NCI-H526 (cell line): ENCODE measurements around the gene EDC4.
"Not testable (repeated sequence)": the region's sequence is repeated elsewhere in the genome, so short reads cannot be mapped to it uniquely, and the experiment has no call there.

ENCODE experiments used
- DNase-seq, 2 experiments: peaks; one replicate each; lab custom pipeline; 2025; lab: John Stamatoyannopoulos, UW

The EDC4 gene, protein sequence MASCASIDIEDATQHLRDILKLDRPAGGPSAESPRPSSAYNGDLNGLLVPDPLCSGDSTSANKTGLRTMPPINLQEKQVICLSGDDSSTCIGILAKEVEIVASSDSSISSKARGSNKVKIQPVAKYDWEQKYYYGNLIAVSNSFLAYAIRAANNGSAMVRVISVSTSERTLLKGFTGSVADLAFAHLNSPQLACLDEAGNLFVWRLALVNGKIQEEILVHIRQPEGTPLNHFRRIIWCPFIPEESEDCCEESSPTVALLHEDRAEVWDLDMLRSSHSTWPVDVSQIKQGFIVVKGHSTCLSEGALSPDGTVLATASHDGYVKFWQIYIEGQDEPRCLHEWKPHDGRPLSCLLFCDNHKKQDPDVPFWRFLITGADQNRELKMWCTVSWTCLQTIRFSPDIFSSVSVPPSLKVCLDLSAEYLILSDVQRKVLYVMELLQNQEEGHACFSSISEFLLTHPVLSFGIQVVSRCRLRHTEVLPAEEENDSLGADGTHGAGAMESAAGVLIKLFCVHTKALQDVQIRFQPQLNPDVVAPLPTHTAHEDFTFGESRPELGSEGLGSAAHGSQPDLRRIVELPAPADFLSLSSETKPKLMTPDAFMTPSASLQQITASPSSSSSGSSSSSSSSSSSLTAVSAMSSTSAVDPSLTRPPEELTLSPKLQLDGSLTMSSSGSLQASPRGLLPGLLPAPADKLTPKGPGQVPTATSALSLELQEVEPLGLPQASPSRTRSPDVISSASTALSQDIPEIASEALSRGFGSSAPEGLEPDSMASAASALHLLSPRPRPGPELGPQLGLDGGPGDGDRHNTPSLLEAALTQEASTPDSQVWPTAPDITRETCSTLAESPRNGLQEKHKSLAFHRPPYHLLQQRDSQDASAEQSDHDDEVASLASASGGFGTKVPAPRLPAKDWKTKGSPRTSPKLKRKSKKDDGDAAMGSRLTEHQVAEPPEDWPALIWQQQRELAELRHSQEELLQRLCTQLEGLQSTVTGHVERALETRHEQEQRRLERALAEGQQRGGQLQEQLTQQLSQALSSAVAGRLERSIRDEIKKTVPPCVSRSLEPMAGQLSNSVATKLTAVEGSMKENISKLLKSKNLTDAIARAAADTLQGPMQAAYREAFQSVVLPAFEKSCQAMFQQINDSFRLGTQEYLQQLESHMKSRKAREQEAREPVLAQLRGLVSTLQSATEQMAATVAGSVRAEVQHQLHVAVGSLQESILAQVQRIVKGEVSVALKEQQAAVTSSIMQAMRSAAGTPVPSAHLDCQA (N-terminal part only)

DNA sequence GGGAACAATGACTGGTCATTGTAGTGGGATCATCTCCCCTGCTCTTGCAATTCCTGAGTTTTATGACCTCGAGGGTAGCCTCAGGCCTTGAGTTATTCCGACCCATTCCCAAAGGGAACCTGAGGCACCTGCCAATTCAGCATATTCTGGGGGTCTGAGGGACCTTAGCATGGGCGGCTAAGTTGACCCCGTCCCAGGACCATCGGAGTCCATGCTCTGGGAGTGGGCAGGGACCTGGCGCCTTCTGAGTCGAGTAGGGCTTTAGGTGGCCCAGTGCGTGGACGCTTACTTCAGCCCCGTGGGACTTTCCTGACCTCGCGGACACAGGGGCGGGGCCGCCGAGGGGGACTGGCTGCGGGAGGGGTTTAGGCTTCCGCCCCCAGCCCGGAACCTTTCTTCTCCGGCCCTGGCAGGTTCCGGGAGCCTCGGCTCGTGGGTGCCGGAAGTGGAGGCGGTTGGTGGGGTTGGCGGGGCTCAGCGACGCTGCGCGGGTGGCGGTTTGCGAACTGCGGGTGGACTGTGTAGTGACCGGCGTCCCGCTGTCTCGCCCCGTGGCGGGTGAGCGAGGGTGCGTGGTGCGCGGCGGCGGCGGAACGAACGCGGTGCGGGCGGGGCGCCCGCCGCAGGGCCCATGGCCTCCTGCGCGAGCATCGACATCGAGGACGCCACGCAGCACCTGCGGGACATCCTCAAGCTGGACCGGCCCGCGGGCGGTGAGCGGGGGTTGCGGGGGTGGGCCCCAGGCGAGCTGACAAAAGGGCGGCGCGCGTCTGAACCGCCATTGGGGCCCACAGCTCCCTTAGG, at the start of gene EDC4:
EDC4 (plus strand) TSS at position 422 of the 804 bp plus-strand sequence; CDS start at position 632, 210 bp downstream.
- DNase-seq, result peak in 1 of 2 experiments; percentile 54

DNA sequence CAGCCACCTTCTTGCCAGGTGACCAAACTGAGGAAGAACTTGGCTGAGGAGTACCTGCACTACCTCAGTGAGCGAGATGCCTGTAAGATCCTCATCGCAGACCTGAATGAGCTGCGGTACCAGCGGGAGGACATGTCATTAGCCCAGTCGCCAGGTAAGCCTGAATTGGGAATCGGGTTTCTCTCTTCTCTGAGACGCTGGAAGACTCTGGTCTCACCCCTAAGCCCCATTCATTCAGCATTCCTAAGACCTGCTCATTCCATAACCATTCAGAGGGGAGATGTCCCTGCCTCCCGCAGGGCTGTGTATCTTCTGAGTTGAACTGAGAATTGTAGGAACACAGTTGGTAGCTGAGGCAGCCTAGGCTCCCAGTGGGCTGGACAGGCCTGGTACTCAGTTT, 47.7 kb upstream of the EDC4 start:
- no peak for DNase-seq

DNA sequence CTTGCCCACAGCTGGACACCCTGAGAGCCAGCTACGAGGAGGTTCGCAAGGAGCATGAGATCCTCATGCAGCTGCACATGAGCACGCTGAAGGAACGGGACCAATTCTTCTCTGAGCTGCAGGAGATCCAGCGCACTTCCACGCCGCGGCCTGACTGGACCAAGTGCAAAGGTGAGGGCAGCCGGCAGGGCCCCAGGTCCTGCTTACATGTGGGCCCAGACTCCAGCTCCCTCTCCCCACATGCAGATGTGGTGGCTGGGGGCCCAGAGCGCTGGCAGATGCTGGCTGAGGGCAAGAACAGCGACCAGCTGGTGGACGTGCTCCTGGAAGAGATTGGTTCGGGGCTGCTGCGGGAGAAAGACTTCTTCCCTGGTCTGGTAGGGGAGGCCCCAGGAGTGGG, 46.9 kb upstream of the EDC4 start:
- no peak for DNase-seq

DNA sequence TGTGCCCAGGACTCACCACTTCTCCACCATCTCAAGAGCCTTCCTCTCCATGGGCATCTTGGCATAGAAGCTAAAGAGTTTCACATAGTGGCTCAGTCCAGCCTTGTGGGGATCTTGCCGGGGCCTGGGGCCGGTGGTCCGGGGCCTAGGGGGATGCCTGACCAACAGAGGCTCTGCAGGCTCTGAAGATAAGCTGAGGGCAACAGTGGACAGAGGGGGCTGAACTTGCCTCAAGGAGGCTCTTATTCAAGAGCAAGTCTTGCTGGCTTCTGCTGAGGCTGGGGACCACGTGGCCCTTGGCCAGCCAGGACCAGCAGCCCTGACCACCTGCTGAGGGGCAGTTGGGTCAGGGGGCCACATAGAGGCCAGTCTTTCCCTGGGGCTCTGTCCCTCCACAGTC, 44.2 kb upstream of the EDC4 start:
- DNase-seq, result no peak

DNA sequence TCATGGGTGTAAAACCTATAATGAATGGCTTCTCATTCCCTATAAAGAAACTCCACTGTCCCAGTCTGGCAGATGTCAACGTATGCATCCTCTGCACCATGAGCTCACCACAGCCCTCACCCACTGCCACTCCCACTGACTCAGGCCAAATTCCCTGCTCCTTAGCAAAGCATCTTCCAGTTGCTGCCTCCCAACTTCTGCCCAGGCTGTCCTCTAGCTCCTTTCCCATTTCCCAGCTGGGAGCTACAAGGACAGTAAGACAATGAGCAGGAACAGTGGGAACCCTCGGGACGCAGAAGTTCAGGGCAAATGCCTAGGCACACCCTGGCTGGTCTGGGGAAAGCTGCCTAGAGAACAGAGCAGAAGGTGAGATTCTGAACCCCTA, 39.8 kb upstream of the EDC4 start:
- peak in 1 of 2 experiments; percentile 10 for DNase-seq

DNA sequence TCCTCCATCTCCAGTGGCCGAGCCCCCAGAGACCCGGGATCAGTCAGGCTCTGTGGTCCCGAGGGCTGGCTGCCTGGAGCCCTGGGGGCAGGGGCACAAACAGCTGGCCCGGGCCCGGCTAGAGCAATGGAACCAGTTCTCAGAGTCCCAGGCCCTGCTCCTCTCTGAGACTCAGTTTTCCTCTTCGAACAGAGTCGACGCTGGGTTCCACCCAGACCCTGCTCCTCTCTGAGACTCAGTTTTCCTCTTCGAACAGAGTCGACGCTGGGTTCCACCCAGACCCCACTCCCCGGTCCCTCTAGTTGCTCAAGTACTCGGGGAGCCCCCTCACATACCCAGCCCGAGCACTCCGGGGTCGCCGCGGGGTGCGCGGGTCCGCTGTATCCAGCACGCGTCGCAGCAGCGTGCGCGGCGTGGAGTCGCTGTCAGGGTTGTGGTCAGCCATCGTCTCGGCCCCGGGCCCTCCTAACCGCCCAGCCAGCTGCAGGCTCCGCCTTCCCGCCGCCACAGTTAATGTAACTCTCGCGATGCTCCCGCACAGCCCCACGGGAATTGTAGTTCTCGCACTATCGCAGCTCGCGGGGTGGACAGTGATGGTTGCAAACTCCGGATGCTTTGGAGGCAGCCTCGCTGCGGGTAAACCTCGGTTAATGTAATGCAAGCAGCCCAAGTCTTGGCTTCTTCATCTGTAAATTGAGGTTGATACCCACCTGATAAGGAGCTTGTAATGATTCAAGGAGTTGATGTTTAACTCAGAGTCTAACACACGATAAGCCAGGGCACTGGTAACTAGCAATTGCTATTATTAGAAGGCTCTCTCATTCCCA, 39.2 kb upstream of the EDC4 start:
- DNase-seq, result peak; percentile 61 to 91

DNA sequence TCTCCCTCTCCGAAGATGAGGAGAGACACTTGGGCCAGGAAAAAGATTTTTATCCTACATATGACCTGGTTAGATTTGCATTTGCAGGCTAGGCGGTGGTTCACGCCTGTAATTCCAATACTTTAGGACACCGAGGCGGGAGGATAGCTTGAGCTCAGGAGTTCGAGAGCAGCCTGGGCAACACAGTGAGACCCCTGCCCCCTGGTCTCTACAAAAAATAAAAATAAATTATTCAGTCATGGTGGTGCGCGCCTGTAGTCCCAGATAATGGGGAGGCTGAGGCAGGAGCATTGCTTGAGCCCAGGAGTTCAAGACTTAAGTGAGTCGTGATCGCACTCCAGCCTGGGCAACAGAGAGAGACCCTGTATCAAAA, 38.6 kb upstream of the EDC4 start:
- no peak for DNase-seq

DNA sequence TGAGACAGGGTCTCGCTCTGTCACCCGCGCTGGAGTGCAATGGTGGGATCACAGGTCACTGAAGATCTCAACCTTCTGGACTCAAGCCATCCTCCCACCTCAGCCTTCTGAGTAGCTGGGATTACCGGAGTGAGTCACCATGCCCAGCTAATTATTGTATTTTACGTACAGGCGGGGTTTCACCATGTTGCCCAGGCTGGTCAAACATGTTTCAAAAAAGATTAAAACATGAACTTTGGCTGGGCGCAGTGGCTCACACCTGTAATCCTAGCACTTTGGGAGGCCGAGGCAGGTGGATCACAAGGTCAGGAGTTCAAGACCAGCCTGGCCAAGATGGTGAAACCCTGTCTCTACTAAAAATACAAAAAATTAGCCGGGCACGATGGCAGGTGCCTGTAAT, 35.7 kb upstream of the EDC4 start:
- not testable (repeated sequence) for DNase-seq

DNA sequence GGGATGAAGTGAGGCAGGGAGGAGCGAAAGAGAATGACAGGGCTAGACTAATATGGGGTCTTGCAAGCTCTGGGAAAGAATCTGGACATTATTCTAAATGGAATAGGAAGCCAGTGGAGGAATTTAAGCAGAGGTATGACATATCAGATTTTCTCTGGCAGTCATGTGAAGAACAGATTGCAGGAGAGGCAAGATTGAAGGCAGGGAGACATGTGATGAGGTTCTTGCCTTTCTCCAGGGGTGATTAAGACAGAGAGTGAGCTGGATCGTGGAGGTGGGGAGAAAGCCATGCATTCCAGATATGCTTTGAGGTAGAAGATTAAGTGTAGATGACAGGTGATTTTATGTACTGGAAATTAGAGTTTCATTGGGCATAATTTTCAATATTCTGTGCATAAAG, 35.0 kb upstream of the EDC4 start:
- DNase-seq, result no peak

DNA sequence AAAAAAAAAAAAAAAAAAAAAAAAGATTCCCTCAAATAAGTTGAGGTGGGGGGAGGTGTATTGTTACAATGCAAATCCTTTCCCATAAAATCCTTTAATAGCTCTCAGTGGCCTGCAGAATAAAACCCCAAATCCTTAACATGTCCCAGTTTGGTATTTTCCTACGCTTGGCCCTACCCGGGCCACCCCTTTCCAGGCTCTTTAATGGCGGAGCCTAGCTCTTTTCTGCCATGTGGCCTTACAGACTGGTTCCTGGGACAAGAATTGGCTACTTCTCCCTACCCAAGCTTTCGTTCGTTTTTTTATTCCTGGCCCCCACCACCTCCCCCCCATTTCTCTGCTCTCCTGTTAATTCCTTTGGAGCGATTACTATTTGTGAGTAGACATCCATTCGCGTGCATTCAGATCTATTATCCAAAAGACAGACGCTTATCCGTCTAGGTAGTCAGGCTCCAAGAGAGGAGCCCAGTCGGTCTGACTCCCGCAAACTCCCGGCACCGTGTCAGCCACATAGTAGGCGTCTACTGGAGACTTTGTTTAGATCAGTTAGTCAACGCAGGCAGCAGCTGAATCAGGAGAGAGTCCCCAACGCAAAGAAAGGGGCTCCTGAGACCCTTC, 31.5 kb upstream of the EDC4 start:
- DNase-seq, result peak in 1 of 2 experiments; percentile 23

DNA sequence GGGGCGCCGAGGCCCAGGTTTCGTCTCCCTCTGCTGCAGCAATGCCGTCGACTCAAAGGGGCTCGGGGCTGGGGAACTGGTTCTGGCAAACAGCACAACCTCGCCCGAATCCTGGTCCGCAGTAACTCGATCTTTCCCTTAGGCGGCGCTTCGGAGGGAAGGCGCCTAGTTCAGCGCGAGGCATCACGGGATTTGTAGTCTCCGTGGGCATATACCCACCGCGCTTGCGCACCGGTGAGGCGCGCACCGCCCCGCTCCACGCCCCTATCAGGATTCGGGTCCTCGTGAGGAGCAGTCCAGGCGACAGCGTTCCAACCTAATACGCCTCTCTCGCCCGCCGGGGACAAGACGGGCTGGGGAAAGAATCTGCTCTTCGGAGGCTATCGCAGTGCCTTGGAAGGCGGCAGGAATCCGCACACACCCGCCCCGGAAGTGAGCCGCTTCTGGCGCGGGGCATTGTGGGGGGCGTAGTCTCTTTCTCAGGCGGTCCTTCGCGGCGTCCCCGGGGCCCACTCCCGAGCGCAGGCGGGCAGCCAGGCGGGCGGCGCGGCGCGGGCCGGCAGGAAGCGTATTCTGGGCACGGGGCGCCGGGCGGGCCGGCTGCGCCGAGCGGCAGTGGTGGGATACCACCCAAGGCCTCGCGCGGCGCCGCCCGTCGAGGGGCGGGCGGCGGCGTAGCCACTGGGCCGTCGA, 30.9 kb upstream of the EDC4 start, which contains the start of gene THAP11:
THAP11 (plus strand) TSS at position 505 of the 693 bp plus-strand sequence. CDS start 235 bp downstream, outside the sequence.
- DNase-seq, result peak; percentile 89 to 95

DNA sequence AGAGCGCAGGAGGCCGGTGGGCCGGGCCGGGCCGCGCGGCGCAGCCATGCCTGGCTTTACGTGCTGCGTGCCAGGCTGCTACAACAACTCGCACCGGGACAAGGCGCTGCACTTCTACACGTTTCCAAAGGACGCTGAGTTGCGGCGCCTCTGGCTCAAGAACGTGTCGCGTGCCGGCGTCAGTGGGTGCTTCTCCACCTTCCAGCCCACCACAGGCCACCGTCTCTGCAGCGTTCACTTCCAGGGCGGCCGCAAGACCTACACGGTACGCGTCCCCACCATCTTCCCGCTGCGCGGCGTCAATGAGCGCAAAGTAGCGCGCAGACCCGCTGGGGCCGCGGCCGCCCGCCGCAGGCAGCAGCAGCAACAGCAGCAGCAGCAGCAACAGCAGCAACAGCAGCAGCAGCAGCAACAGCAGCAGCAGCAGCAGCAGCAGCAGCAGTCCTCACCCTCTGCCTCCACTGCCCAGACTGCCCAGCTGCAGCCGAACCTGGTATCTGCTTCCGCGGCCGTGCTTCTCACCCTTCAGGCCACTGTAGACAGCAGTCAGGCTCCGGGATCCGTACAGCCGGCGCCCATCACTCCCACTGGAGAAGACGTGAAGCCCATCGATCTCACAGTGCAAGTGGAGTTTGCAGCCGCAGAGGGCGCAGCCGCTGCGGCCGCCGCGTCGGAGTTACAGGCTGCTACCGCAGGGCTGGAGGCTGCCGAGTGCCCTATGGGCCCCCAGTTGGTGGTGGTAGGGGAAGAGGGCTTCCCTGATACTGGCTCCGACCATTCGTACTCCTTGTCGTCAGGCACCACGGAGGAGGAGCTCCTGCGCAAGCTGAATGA, 30.1 kb upstream of the EDC4 start:
- DNase-seq, result peak in 1 of 2 experiments; percentile 68

DNA sequence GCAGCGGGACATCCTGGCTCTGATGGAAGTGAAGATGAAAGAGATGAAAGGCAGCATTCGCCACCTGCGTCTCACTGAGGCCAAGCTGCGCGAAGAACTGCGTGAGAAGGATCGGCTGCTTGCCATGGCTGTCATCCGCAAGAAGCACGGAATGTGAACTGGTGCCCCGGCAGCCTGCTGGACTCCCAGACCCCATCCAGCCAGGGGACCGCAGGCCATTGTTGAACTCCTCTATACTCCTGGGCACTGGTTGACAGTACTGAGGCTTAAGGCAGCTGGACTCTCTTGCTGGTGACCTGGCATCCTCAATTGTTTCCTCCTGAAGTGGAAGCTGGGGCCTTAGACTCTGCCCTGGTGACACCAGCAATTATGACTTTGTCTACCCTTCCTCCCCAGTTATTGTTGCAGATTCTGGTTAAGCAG, 29.5 kb upstream of the EDC4 start:
- DNase-seq, result no peak

DNA sequence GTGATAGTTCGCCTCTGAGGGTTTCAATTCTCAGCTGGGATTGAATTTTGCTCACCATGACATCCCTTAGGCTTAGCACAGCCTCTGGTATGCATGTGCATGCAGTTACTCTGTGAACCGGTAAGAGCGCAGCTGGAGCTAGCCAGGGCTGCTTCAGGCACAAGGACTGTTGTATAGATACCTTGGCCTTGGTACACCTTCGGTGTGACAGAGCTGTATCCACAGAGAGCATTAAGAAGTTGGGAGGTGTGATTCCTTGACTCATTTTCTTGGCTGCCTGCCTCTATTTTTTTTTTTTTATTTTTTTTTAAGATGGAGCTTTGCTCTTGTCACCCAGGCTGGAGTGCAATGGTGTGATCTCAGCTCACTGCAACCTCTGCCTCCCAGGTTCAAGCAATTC, 28.4 kb upstream of the EDC4 start:
- peak in 1 of 2 experiments; percentile 6 for DNase-seq

DNA sequence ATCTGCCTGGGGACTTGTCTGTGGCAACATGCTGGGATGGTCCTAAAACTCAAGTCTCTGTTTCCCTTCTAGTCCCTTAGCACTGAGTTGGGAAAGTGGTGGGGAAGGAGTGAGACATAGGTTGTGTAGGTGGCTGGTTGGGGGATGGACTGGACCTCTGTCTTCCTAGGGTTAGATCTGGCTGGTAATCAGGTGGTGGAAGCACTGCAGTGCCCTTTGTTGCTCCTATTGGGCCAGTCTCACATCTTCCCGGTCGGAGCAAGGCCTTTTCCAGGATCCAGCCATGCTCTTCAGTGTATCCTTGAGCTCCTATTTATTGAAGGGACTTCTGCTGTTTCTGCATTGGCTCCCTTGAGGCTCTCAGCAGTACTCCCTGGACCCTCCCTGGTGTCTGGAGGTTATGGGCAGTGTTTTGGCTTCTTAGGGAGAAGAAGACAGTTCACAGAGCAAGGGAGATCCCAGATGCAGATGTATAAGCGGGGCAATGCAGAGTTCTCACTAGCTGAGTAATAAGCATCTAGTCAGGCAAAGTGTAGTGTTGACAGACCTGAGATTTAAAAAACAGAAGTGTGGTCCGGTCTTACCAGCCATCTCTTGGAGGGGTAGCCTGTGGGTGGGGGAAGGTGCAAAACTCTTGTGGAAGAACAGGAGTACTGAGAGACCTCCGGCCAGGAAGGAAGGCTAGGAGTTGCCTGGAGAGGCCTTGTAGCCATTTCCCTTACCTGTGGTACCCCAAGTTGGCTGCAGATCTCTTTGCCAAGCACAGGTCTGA, 27.4 kb upstream of the EDC4 start:
- no peak for DNase-seq

DNA sequence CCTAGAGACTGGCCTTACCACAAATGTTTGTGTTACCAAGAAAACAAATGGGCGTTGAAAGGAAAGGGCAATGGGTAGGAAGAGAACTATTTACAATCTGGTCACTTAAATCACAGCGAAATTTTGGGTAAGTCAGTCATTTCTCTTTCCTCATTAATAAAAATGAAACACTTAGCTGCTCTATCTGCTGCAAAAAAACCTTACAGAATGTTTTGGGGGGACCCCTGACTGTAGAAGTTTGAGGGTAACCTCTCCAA, 26.9 kb upstream of the EDC4 start:
- no peak for DNase-seq

DNA sequence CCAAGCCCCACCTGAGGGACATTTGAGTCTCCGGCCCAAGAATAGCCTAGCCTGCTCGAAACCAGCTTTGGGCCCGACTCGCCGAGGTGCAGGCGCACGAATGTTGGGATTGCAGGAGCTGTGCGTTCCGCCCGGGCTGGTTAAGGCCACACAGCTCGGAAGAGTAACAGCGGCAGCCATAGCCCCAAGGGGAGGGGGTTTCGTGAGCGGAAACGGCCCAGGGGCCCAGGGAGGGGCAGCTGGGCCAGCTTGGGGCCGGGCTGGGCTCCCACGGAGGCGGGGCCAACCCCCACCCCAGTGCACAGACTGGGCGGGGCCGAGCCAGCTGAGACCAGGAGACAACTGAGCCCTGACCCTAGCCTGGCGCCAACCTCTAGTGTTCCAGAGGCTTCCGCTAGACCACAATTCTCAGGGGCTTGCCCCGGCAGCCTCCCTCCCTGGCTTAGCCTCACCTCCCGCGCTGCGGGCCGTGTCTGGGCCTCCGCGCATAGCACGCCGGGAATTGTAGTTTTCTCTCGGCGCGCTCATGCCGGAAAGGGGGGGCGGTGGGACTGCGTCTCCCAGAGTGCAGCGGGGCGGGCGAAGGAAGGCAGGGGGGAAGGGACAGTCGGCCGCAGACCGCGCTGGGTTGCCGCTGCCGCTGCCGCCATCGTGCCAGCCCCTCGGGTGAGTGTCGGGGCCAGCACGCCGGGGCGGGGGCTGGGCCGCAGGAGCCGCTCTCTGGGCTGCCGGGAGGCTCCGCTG, 26.4 kb upstream of the EDC4 start, which contains the start of gene NUTF2:
NUTF2 (plus strand) TSS at position 614 of the 744 bp plus-strand sequence. CDS start 18,198 bp downstream, outside the sequence.
- DNase-seq, result peak; percentile 90 to 95
